HG03469 (cell line): ENCODE data around the gene NEDD4L.
"Not testable (repeated sequence)": the region's sequence is repeated elsewhere in the genome, so short reads cannot be mapped to it uniquely, and the experiment has no call there.

ENCODE experiments used
- ATAC-seq: cut with Tn5 transposase; IDR thresholded peaks from one replicate; pipeline ENCODE4 v1.9.1; 2021; ENCODE audit warnings: mild to moderate bottlenecking, moderate library complexity, moderate number of reproducible peaks; ENCODE audit not compliant: unreplicated experiment

NEDD4L gene

DNA sequence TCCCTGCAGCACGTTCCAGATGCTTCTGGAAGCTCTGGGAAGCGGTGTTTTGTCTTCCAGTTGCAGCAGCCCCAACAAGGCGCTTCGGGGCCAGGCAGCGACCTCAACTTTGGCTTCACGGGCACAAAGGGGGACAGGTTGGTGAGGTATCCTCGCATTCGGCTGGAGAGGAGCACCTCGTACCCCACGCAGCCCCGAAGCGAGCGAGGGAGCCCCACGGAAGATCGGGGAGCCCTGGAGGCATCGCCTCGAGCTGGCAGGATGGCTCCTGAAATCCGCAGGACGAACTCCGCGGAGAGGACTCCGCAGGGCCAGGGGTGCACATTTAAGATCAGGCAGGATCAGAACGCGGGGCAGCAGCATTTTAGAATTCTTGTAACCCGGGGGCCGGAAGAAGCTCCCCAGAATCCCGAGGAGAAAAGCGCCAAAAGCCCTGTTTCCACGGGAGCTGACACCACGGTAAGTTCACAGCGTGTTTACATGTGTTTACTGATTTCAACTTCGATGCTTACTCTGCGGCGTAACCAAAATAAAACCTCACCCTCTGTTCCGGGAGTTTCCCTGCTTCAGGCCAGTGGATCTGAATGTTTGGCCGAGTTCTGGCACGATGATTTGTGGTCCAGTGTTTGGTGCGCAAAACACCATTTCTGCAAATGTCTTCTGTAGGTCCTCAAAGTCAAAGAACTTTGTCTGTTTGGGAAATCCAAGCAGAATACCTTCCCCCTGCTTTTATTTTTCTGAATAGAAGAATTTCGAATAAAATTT is 212.5 kb downstream of the NEDD4L start:
- ATAC-seq = no peak

DNA sequence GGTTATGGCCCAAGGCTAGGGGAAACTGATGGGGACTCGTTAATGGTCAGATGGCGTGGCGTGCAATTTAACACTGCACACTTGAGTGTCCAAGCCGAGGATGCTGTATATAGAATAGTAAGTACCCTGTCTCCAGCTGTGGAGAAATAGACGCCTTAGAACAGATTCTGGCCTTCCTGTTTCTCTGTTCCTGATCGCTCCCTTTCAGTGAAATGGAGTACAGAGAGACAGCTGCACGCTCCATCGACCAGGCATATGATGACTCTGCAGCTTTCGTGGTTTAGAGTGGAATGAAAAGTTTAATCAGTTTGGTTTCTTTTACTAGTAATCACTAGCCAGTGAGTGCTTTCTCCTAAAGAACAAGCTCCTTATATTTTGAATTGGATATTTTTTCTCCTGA is 213.4 kb downstream of the NEDD4L start:
- no peak for ATAC-seq

DNA sequence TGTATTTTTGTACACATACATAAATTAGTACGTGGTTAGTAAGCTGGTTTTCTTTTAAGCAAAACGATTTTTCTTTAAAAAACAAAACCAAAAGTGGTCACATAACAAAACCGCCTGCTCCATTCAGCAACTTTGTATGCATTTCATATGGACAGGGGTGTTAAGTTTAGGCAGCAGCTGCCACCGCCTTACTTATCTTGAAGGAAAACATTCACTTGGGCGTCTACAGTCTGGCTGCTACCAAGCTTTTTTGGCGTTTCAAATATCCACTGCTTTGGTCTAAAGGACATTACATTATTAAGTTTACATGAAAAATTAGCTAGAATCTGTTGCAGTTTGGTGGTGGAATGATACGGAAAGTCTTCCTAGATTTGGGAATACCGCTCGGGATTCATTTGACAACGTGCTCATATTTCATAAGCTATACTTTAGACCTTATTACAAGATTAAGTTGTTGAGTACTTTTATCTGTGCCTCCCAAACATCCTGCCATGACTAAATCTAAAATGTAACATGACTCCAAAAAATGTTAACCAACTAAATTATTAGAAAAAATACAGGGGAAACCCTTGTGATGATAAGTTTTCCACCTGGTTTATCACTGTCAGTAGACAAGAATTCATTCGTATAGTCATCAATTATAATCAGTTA is 214.8 kb downstream of the NEDD4L start:
- no peak for ATAC-seq

DNA sequence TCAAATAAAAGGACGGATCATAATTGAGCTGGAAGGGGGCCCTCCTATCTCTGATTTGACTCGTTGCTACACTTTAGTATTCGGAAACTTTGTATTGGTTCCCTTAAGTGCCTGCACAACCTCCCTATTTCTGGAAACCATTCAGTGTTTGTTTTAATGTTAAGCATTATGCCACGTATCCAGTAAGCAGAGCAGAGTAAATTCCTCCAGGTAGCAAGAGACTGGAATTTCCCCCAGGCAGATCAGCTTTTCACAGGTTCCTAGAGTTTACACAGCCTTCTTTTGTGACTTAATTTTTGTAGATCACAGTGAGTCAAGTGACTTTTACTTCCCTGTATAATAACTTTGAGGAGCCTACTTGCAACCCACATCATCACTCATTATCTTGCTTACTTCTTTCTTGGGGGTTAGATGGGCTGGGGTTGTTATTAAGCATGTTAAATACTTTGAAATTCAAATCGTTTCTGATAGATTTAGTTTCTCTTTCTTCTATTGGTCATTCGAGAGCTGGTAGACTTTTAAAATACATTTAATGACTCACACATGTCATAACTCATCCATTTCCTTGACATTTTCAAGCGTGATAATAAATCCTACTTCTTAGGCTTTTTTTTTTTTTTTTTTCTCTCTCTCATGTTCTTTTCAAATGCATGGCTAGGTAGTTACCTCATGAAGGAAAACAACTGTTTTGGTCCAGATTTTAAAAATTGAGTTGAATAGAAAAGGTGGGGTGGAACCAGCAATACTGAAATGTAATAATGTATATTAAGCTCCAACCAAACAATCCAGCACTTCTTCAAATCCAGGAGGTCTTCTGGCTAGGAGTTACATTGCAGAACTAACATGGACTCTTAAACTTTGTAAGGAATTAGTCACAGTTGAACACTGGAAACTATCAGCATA is 219.3 kb downstream of the NEDD4L start:
- ATAC-seq = no peak

DNA sequence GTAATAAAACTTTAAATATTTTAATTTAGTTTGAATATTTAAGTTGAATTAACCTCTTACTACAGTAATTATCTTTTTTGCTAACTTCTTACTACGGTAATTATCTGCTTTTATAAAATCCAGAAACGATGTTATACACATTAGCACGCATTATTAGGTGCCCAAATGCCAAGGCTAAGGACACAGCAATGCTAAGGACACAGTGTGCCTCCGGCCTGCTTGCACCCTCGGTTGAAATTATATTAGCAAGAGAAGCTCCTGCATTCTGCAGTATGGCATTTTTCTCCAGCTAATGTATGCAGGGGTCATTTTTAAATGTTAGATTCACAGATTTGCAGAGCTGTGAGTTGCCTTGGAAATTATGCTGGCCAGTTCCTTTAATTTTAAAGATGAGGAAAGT is 220.0 kb downstream of the NEDD4L start:
- ATAC-seq = no peak

DNA sequence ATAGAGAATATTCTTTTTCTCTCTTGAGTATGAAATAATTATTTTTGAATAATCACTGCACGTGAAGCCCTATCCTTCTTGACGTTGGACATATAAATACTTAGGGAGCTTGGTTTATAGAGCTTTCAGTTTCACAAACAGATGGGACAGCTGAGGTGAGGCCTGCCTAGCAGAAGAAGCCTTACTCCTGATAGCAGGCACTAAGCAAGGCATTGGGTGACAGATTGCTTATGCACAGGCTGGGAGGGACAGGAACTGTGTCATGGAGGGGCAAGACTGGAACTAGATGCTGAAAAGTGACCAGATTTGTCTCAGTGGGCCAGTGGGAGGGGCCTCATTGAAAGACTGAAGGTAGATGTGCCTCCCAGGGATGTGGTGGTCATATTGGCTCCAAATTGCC is 220.8 kb downstream of the NEDD4L start:
- no peak for ATAC-seq

DNA sequence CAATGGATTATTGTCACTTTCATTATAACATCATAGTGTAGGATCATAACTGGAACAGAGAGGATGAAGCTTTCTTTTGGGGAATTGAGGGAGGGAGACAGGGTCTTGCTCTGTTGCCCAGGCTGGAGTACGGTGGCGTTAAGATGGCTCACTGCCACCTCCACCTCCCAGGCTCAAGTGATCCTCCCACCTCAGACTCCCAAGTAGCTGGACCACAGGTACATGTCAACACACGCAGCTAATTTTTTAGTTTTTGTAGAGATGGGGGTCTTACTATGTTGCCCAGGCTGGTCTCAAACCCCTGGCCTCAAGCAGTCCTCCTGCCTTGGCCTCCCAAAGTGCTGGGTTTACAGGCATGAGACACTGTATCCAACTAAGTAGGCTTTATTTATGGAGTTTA is 221.5 kb downstream of the NEDD4L start:
- ATAC-seq = not testable (repeated sequence)

DNA sequence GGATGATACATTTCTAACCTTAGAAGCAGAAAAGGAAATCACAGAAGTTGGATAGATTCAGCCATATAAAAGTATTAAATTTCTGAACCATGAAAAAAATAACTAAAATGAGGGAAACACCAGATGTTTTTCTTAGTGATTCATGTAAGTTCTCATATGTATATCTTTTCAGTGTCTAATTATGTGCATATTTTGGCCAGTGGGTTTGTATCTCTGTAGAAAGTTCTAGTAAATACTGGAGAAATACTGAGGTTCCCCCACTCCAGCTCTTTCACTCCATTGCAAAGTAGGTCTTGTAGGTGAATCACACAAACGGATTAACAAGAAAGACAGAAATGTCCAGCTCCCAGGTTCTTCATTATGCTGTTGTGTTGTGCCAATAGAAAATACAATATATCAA is 222.3 kb downstream of the NEDD4L start:
- ATAC-seq = no peak

DNA sequence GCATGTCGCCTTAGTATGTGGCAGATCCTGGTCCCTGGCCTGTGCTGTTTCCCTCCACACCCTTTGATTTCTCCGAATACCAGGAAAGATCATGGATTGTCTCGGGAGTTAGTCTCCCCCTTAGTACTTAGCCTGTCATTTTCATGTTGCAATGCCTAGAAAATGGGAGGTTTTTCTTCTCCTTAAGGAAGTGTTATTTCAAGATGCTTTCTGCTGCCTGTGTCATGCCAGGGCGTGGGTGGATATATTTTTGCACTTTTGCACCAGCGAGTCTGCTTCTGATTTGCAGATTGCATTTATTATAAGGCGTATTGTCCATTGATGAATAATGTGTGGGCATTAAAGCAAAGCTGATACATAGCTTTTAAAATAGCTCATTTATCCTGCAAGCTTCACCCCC is 223.5 kb downstream of the NEDD4L start:
- ATAC-seq = no peak

DNA sequence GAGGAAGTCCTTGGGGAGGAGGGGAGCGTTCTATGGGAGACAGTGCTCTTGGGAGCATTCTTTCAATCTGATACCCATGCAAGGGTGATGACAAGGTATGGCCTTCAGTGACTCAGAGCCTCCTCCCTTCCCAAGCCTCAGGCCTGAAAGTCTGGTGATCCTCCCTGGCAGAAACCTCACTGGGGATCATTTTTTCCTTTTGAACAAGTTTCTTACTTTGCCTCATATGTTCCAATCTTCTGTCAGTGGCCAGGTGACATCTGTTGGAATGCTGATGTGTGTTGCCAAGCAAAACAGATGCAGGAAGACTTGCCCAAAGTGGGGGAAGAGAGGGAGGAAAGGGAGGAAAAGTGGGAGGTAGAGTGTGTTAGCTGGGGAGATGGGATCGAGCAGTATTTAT is 224.8 kb downstream of the NEDD4L start:
- no peak for ATAC-seq

DNA sequence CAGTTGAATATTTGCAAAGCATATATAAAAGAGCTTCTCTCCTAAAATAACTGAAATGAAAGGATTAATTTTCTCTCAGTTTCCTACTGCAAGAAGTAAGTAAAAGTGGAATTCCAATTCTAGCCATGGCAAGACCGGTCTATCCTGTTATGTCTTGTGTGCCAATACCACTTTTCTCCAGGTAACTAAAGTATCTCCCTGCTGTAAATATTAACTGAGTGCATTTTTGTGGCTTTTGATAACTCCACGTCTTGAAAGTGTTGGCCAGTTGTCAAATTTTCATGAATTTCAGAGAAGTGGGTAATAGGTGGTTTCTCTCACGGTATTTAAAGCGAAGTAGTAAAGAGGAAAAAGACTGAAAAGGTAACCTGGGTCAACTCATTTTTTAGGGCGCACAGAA is 225.9 kb downstream of the NEDD4L start:
- no peak for ATAC-seq

DNA sequence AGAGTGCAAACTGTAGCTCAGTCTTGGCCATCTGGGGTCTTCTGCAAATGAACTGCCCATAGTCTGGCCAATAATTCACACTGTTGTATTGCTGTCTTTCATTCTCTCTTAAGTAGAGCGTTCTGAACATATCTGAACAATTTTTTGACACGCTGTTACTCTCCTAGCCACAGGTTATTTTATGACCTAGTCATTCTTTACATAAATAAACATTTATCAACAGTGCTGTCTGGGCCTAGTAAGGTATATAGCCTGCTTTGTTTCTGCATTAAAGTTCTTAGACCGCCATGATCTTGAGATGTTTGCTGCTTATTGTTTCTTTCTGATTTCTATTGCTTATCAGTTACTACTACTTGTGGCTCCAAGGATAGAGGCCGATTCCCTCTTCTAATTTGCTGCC is 226.4 kb downstream of the NEDD4L start:
- ATAC-seq = no peak

DNA sequence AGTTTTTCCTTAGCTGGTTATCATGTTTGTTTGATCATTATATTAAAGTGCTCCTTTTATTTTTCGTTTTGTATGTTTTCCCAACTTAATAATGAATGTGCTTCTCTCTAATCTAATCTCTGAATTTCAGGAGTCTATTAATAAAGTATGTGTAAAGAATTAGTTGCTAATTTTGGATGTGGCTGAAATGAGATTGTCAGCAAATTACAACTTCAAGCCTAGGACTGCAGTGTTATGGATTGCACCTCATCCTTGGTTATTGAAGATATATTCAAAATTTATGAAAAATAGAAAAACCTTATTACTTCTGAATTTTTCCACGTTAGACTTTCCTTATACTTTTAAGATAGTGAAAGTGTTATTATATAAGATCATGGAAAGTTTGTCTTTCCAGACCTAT is 227.7 kb downstream of the NEDD4L start:
- no peak for ATAC-seq

DNA sequence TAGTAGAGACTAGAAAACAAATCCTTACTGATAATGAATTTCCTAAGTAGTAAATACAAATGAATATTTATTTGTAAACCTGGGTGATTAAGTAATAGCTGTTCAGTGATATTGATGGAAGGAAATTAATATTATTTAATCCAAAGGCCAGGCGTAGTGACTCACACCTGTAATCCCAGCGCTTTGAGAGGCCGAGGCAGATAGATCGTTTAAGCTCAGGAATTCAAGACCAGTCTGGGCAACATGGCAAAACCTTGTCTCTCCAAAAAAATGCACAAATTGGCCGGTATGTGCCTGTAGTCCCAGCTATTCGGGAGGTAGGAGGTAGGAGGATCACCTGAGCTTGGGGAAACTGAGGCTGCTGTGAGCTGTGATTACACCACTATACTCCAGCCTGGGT is 228.2 kb downstream of the NEDD4L start:
- no peak for ATAC-seq

DNA sequence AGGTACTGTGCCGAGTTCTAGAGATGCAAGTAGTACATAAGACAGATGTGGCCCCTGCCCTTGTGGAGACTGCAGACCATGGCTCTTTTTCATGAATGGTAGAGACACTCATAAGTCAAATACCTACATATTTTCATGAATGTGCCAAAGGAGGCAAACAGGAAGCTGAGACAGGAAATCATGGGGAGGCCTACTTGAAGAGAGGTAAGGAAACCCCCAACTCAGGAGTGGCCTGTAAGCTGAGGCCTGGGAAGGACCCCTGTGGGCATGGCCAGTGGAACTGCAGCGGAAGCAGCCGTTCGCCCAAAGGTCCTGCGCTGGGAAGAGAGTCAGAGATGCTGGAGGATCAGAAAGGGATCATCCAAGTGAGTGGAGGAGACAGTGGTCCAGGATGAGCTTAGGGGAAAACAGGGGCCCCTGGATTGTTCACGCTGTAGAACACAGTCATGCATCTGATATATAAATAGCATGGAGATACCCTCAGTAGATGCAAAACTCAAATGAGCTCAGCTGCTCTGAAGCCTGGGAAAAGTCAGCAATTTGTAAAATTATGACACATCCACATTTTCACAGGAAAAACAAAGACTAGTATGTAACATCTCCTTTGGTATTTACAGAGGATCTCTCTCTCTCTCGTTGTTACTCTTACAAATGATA is 228.9 kb downstream of the NEDD4L start:
- no peak for ATAC-seq

DNA sequence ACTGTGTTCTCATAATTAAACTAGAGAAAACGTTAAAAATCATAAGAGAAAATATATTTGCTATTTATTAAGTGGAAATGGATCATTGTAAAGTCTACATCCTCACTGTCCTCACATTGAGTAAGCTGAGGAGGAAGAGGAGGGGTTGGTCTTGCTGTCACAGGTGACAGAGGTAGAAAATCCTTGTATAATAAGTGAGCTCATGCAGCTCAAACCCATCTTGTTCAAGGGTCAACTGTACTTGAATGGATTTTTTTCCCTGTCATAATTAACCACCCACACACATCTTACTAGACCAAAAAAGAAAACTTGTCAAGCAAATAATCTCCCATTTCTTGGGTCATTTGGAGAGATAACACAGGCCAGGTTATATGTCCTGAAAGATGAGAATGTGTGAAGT is 231.2 kb downstream of the NEDD4L start:
- no peak for ATAC-seq

DNA sequence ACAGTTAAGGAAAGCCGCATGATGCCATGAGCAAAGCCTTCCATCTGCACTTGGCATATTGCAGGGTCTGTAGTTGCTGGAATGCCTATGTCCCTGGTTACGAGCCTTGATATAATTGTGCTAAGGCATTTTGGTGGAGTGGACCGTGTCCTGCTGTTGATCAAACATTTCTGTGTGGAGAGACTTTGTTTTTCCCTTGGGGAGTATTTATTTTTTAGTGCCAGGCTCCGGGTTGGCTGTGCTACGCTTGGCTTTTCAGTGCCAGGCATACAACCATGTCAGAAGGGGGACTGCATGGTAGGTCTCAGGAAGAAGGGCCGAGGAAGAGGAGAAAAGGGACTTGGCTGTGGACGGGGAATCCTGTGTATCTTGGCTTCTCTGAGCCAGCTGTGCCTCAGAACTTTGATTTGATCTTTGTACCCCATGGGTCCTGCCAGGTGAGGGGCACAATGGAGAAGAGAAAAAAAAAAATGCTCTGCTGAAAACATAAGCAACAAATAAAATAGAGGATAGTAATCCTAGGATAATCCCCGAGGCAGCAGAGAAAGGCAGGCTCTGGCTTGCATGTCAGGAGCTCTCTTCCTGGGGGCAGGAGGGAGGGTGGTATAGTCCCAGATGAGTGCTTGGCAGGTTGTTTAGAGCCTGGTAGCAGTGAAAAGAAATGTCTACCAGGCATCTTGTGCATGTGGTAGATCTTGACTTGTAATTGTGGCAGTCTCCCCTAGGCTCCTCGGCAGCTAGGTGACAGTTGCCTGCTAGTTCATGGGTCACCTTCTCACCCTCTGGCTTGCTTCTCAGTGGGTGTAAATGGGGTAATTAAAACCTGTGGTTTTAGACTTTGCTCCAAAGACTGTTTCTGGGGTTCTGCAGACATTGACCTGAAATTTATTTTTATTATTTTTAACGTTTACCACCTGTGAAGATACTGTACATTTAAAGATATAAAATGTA is 233.0 kb downstream of the NEDD4L start:
- ATAC-seq = no peak

DNA sequence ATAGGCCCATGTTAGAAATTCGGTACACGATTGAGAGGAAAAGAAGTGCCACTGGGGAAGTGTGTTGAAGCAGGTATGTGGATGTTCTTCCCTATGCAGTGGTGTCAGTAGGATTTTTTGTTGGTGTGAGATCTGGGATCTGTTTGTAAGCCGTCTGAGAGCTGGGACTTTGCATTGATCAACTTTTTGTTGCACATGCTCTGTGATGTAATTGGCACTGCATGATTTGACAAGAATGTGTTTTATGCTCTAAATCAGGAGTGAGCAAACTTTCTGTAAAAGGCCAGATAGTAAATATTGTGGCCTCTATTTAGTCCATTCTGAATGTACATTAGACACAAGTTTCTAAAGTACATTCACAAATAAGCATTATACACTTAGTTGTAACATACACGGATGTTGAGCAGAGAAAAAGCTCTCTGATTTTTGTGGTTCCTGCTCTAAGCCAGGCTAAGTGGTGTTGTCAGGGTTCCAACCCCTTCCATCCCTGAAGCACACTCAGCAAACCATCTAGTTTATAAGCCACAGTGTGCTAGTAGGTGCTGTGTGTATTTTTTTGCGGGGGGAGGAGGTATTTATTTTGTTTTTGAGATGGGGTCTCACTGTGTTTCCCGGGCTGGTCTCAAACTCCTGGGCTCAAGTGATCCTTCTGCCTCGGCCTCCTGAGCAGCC is 235.6 kb downstream of the NEDD4L start:
- no peak for ATAC-seq

DNA sequence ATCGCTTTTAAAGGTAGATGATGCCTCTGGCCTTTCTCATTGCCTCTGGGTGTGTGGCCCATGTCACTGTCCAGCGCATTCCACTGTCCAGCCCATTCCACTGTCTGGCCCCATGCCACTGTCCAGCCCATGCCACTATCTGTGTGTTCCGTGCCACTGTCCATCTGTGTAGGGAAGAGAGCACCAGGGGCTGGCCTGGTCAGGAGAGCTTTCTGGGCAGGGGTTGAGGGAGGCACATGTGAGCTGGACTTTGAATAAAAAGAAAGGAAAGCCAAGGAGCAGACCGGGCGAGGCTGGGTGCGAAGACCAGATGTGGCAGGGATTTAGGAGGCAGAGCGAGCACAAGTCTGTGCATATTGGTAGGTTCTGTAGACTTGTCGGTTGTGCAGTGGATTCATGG is 236.2 kb downstream of the NEDD4L start:
- no peak for ATAC-seq

DNA sequence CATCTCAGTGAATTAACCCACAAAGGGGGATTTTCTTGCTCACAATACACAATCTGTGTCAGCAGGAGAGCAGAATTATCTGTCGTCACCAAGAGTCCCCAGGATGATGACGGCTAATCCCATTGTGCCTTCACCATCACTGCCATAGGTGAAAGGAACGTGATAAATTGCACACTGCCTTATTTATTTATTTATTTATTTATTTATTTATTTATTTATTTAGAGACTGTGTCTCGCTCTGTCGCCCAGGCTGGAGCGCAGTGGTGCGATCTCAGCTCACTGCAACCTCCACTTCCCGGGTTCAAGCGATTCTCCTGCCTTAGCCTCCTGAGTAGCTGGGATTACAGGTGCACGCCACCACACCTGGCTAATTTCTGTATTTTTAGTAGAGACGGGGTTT is 238.8 kb downstream of the NEDD4L start:
- ATAC-seq = not testable (repeated sequence)
